ENCODE data around the gene AGMAT.

Gene AGMAT

DNA sequence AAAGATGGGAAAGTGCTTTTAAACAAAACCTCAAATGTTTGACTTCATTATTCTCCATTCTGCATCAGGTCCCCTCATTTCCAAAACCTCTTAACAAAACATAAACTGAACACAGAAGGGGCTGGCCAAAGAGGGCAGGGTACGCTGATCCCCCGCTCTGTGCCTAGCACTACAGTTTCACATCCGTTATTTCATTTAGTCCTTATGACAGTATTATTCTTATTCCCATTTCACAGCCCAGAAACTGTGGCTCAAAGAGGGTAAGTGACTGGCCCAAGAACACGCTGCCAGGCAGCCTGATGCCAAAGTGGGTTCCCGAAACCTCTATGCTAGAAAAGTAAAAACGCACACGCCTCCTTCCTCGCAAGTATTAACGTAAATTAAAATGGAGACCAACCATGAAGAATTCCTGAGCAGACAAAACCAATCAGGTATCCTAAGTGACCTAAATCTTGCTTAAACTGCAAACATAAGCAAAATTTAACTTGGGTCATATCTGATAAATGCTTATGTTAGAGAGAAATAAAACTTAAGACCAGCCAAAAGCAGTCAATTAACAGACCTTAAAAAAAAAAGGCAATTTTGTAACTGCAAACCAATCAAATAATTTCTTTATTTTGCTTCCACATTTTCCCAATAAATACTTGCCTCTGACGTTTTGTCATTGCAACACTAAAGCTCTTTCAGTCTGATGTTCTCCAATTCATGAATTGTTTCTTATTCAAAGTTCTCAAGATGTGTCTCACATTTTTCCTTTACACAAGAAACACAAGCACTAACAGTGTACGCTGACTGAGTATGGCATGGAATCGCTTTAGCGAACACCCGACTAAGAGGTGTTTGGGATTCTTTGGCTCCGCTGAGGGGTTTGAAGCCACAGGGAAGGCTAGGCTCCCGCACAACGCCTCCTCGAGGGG is 61.5 kb downstream of the AGMAT start:
- no peak for DNase-seq (ENCODE audit: low spot score)

DNA sequence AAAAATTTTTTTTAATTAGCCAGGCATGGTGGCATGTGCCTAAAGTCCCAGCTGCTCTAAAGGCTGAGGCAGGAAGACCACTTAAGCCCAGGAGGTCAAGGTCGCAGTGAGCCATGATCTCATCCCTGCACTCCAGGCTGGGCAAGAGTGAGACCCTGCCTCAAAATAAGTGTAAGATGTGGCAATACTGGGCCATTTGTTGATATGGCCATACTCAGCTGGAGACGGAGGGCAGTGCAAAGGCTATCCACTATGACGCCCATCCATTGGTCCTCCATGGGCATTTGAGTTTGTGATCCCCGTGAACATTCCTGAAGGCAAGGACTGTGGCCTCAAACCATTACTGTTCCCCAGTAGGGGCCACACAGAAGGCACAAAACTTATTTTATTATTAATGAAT is 62.3 kb downstream of the AGMAT start:
- DNase-seq (ENCODE audit: low spot score), result no peak
